K562 (cell line): ENCODE measurements around the gene CD47. TPM values are rescaled to one million over a fixed set of nuclear protein-coding genes. Genes with fewer than 3 reads are reported as not detected.

Experiments
- ATF7 ChIP-seq: fragments of 450-650 bp; IDR thresholded peaks from 2 replicates; pipeline ENCODE4 v1.7.1; 2014; ENCODE audit warnings: mild to moderate bottlenecking, moderate library complexity
- ETV1 ChIP-seq: fragments of 450-650 bp; conservative IDR thresholded peaks from 2 replicates; pipeline ENCODE4 v1.6.1; 2016; ENCODE audit warnings: missing genetic modification characterization, control low read depth, low read depth, missing compliant biosample characterization
- GABPB1 ChIP-seq: sonication (generic); formaldehyde crosslinking; IDR thresholded peaks from 2 replicates; pipeline ENCODE4 v1.8.0; 2022; ENCODE audit warnings: mild to moderate bottlenecking, missing genetic modification reagents
- GTF3C2 ChIP-seq: IDR thresholded peaks from 3 replicates; pipeline ENCODE4 v1.6.1; 2011; ENCODE audit warnings: borderline replicate concordance, mild to moderate bottlenecking, moderate library complexity; ENCODE audit not compliant: insufficient read length; ENCODE audit errors: extremely low read depth
- KLF1 ChIP-seq: fragments of 450-650 bp; IDR thresholded peaks from 2 replicates; pipeline ENCODE4 v1.6.1; 2016; ENCODE audit warnings: missing genetic modification characterization, missing compliant biosample characterization
- NR3C1 ChIP-seq: sonication (generic); formaldehyde crosslinking; IDR thresholded peaks from 2 replicates; pipeline ENCODE4 v1.8.1; 2022; ENCODE audit warnings: missing genetic modification reagents
- SIRT6 ChIP-seq: IDR thresholded peaks from one replicate; pipeline ENCODE4 v1.6.1; 2012; ENCODE audit warnings: low read depth, mild to moderate bottlenecking, control low read depth, inconsistent platforms, low read length, moderate library complexity
- ZC3H4 ChIP-seq: sonication (generic); formaldehyde crosslinking; IDR thresholded peaks from 2 replicates; pipeline ENCODE4 v1.9.0; 2021; ENCODE audit warnings: missing genetic modification reagents, borderline replicate concordance
- ZNF507 ChIP-seq: conservative IDR thresholded peaks from 2 replicates; pipeline ENCODE4 v1.6.1; 2017; ENCODE audit warnings: missing genetic modification characterization, missing compliant biosample characterization
- ZNF655 ChIP-seq: fragments of 250-450 bp; sonication (Bioruptor Pico); IDR thresholded peaks from 2 replicates; pipeline ENCODE4 v1.5.0; 2021
- polyA plus RNA-seq, 8 experiments: library from polyadenylated mRNA; depleted of rRNA in 4 of 8; stranded (reverse) in 5 of 8; unstranded in 3 of 8; fragments of >200 nt; fragmentation: Nextera tagmentation in 2 of 8; fragmentation: Illumina TruSeq in 1 of 8; extraction: Ambion mirVana in 2 of 8; extraction: Trizol in 1 of 8; gene quantifications; 2 replicates each; pipeline versions ENCODE4 v1.2.1 to v1.2.3, GENCODE V29; 2011 to 2014; ENCODE audit warnings: inconsistent platforms in 1 of 8, missing spikeins in 1 of 8
- total RNA-seq, 7 experiments: library from RNA; depleted of rRNA in 6 of 7; stranded (reverse); fragments of >200 nt in 6 of 7; fragmentation: Illumina TruSeq in 2 of 7; extraction: Trizol in 2 of 7; gene quantifications; 2 replicates each; pipeline versions ENCODE4 v1.2.1 to v1.2.3, GENCODE V29; 2011 to 2021; ENCODE audit warnings: low replicate concordance in 1 of 7
- TF ChIP-seq, protein P1 (sequence below), 2 experiments: fragments of 450-650 bp; IDR thresholded peaks; 2 replicates each; pipeline ENCODE4 v1.6.1; 2016; ENCODE audit warnings: mild to moderate bottlenecking in 2 of 2, borderline replicate concordance in 1 of 2, low read depth in 1 of 2, moderate library complexity in 1 of 2

CD47 gene
- total and polyA plus RNA-seq, 9 of the 15 experiments (the other 6 are each of a cell fraction or from before 2014, with no cell fraction given): 10.2 to 62.6 (median 36.3) TPM

DNA sequence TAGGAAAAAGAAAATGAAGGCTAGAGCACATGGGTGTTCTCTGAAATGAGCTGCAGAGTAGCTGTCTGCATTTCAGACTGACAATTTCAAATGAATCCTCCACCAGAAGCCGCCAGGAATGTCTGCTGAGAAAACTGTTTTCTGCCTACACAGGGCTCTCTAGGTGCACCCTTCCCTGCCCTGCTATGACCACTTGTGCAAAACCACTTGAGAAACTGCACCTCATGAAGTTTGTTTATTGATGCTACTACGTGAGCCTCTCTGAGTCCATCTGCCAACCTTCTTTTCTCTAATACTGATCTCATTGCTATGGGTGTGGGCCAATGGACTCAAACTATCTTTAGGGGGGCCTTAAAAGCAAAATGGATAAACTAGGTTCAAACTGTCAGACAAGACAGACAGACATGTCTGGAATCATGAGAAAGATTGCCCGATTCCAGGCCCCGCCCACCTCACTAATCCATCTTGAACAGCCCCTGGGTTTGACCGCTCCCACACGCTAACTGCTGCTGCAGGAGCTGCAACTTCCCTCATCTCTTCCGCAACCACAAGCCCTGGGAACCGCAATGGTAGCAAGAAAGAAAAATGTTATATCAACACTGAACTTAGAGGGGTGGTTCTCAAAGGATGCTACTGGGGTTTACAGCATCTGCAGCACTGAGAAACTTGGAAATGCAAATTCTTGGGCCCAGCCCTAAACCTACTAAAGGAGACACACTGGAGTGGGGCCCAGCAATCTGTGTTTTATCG is 9.0 kb upstream of the CD47 start (continued):
- TF ChIP-seq KLF1 (tag) (no peak), GTF3C2 (no peak), ATF7 (no peak), ZNF507 (tag) (no peak), ZNF655 (CRISPR knock-in tag) (no peak), ETV1 (tag) (no peak), ZC3H4 (CRISPR knock-in tag) (no peak), GABPB1 (peak; percentile 32; the same call in 1 of the 2 replicates), NR3C1 (CRISPR knock-in tag) (no peak), SIRT6 (no peak)
- TF ChIP-seq, protein P1, sequence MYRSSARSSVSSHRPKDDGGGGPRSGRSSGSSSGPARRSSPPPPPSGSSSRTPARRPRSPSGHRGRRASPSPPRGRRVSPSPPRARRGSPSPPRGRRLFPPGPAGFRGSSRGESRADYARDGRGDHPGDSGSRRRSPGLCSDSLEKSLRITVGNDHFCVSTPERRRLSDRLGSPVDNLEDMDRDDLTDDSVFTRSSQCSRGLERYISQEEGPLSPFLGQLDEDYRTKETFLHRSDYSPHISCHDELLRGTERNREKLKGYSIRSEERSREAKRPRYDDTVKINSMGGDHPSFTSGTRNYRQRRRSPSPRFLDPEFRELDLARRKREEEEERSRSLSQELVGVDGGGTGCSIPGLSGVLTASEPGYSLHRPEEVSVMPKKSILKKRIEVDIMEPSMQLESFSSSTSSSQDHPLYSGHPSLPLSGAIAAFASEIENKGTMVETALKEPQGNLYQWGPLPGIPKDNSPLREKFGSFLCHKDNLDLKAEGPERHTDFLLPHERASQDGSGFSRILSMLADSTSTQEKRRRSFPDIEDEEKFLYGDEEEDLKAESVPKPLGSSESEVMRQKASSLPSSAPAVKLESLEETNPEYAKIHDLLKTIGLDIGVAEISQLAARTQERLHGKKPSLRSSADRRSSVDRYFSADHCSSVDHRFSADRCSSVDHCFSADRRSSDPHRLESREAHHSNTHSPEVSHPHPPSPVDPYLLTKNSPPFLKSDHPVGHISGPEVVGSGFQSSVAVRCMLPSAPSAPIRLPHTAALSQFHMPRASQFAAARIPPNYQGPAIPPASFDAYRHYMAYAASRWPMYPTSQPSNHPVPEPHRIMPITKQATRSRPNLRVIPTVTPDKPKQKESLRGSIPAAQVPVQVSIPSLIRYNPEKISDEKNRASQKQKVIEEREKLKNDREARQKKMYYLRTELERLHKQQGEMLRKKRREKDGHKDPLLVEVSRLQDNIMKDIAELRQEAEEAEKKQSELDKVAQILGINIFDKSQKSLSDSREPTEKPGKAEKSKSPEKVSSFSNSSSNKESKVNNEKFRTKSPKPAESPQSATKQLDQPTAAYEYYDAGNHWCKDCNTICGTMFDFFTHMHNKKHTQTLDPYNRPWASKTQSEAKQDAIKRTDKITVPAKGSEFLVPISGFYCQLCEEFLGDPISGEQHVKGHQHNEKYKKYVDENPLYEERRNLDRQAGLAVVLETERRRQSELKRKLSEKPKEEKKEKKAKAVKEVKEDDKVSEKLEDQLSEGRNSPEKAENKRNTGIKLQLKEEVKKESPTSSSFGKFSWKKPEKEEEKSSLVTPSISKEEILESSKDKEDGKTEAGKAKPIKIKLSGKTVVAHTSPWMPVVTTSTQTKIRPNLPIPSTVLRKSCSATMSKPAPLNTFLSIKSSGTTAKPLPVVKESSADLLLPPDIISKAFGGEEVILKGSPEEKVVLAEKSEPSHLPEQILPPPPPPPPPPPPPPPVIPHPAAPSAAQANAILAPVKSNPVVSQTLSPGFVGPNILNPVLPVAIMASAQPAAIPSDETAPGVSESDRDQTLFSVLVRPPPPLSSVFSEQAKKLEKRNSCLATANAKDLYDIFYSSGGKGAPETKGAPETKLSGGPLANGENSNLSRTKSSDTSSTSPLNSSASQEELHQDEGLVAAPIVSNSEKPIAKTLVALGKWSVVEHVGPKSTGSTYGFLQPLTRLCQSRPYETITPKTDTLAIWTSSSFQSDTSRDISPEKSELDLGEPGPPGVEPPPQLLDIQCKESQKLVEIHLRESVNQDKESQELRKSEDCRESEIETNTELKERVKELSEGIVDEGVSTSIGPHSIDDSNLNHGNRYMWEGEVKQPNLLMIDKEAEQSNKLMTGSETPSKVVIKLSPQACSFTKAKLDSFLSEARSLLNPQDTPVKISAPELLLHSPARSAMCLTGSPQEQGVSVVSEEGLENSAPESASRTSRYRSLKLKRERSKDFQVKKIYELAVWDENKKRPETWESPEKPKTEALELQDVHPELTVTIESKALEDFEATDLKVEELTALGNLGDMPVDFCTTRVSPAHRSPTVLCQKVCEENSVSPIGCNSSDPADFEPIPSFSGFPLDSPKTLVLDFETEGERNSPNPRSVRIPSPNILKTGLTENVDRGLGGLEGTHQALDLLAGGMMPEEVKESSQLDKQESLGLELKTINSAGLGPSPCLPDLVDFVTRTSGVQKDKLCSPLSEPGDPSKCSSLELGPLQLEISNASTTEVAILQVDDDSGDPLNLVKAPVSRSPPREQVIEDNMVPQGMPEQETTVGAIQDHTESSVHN (IDR thresholded peaks at IDR 0.05; ENCODE audit: borderline replicate concordance in 1 of 2, low read depth in 1 of 2): no peak
